ENCODE data around the gene SLC22A31. TPM values are rescaled to one million over a fixed set of nuclear protein-coding genes. Genes with fewer than 3 reads are reported as not detected.
A peak's percentile ranks its signal among the peaks of the same experiment; 100 is the strongest.
"Not testable (repeated sequence)": the region's sequence is repeated elsewhere in the genome, so short reads cannot be mapped to it uniquely, and the experiment has no call there.

SLC22A31 gene
- total RNA-seq, 1 experiment from 2014 or later = not detected

DNA sequence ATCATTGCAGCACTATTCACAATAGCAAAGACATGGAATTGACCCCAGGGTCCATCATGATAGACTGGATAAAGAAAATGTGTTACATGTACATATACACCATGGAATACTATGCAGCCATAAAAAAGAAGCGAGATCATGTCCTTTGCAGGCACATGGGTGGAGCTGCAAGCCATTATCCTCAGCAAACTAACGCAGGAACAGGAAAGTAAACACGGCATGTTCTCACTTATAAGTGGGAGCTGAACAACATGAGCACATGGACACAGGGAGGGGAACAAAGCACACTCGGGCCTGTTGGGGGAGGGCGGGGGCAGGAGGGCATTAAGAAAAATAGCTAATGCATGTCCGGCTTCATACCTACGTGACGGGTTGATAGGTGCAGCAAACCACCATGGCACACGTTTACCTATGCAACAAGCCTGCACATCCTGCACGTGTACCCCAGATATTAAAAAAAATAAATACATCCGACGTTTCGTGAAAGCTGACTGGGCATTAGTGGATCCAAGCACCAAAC is 46.1 kb upstream of the SLC22A31 start:
- no TSS peak for BruUV-seq (replicated peaks)
- TF ChIP-seq, protein P1, sequence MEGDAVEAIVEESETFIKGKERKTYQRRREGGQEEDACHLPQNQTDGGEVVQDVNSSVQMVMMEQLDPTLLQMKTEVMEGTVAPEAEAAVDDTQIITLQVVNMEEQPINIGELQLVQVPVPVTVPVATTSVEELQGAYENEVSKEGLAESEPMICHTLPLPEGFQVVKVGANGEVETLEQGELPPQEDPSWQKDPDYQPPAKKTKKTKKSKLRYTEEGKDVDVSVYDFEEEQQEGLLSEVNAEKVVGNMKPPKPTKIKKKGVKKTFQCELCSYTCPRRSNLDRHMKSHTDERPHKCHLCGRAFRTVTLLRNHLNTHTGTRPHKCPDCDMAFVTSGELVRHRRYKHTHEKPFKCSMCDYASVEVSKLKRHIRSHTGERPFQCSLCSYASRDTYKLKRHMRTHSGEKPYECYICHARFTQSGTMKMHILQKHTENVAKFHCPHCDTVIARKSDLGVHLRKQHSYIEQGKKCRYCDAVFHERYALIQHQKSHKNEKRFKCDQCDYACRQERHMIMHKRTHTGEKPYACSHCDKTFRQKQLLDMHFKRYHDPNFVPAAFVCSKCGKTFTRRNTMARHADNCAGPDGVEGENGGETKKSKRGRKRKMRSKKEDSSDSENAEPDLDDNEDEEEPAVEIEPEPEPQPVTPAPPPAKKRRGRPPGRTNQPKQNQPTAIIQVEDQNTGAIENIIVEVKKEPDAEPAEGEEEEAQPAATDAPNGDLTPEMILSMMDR (IDR thresholded peaks at IDR 0.05; ENCODE audit: unreplicated experiment) = no peak
- peaks cover 11% of the 10 kb centered on the region for H3K9me3 Mint-ChIP-seq (ENCODE audit: unreplicated experiment)
- no peak for DNase-seq (ENCODE audit: unreplicated experiment)
- CTCF ChIA-PET = interaction anchor here (0.6 to 0.8 kb wide), 2 partner anchors 42 to 133 kb away, joined by 3 read pairs; no protein-coding TSS in a partner anchor
- POLR2A ChIA-PET = interaction anchor here (0.5 to 1.6 kb wide), 3 partner anchors 21 to 627 kb away, joined by 4 to 6 read pairs (median 6); partner anchors contain the start of genes TCF25 and ZNF778
- intact Hi-C loops (cut with micrococcal nuclease) = no loop called here
- H3K4me1 Mint-ChIP-seq (ENCODE audit: insufficient read depth, unreplicated experiment) = no peaks in the 10 kb centered on the region
- H3K4me3 Mint-ChIP-seq (ENCODE audit: unreplicated experiment) = peak overlapping the region; percentile 40
- no peak overlapping the region for H3K27ac Mint-ChIP-seq (ENCODE audit: low read depth, unreplicated experiment)
- H3K27me3 Mint-ChIP-seq (ENCODE audit: insufficient read depth, unreplicated experiment) = no peaks in the 10 kb centered on the region
- peaks cover 11% of the 10 kb centered on the region for H3K36me3 Mint-ChIP-seq (ENCODE audit: insufficient read depth, unreplicated experiment)

- H3K4me3 Mint-ChIP-seq (ENCODE audit: unreplicated experiment) = no peak overlapping the region
- peaks cover 2% of the 10 kb centered on the region for H3K9me3 Mint-ChIP-seq (ENCODE audit: unreplicated experiment)
- intact Hi-C loops (cut with micrococcal nuclease) = no loop called here
- ChIA-PET CTCF (no interaction called here), POLR2A (no interaction called here)
- H3K27ac Mint-ChIP-seq (ENCODE audit: low read depth, unreplicated experiment) = no peak overlapping the region
- H3K27me3 Mint-ChIP-seq (ENCODE audit: insufficient read depth, unreplicated experiment) = no peaks in the 10 kb centered on the region
- TF ChIP-seq, protein P1 (IDR thresholded peaks at IDR 0.05; ENCODE audit: unreplicated experiment) = no peak
- no peaks in the 10 kb centered on the region for H3K4me1 Mint-ChIP-seq (ENCODE audit: insufficient read depth, unreplicated experiment)
- BruUV-seq (replicated peaks) = no TSS peak
- no peak for DNase-seq (ENCODE audit: unreplicated experiment)
- peaks cover 13% of the 10 kb centered on the region for H3K36me3 Mint-ChIP-seq (ENCODE audit: insufficient read depth, unreplicated experiment)
Measured at GRCh38 chr16:89244754-89245153, 44.4 kb upstream of the SLC22A31 start.

DNA sequence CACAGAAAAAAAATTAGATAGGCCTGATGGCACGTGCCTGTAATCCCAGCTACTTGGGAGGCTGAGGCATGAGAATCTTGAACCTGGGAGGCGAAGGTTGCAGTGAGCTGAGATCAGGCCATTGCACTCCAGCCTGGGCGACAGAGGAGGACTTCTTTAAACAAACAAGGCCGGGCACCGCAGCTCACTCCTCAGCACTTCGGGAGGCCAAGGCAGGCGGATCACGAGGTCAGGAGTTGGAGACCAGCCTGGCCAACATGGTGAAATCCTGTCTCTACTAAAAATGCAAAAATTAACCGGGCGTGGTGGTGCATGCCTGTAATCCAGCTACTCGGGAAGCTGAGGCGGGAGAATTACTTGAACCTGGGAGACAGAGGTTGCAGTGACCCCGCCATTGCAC is 43.9 kb upstream of the SLC22A31 start:
- H3K9me3 Mint-ChIP-seq (ENCODE audit: unreplicated experiment); CTCF ChIA-PET; POLR2A ChIA-PET; H3K27me3 Mint-ChIP-seq (ENCODE audit: insufficient read depth, unreplicated experiment); H3K4me3 Mint-ChIP-seq (ENCODE audit: unreplicated experiment); DNase-seq (ENCODE audit: unreplicated experiment); BruUV-seq (replicated peaks); intact Hi-C loops (cut with micrococcal nuclease); H3K27ac Mint-ChIP-seq (ENCODE audit: low read depth, unreplicated experiment); H3K4me1 Mint-ChIP-seq (ENCODE audit: insufficient read depth, unreplicated experiment): not testable (repeated sequence)
- peaks cover 11% of the 10 kb centered on the region for H3K36me3 Mint-ChIP-seq (ENCODE audit: insufficient read depth, unreplicated experiment)

- CTCF ChIA-PET = interaction anchor here (0.7 kb wide), 1 partner anchor 14 kb away, joined by 3 read pairs; no protein-coding TSS in a partner anchor
- H3K4me1 Mint-ChIP-seq (ENCODE audit: insufficient read depth, unreplicated experiment) = no peaks in the 10 kb centered on the region
- H3K36me3 Mint-ChIP-seq (ENCODE audit: insufficient read depth, unreplicated experiment) = peaks cover 11% of the 10 kb centered on the region
- no peaks in the 10 kb centered on the region for H3K9me3 Mint-ChIP-seq (ENCODE audit: unreplicated experiment)
- H3K4me3 Mint-ChIP-seq (ENCODE audit: unreplicated experiment) = no peak overlapping the region
- POLR2A ChIA-PET = no interaction called here
- TF ChIP-seq, protein P1 (IDR thresholded peaks at IDR 0.05; ENCODE audit: unreplicated experiment) = no peak
- H3K27me3 Mint-ChIP-seq (ENCODE audit: insufficient read depth, unreplicated experiment) = no peaks in the 10 kb centered on the region
- no TSS peak for BruUV-seq (replicated peaks)
- DNase-seq (ENCODE audit: unreplicated experiment) = no peak
- intact Hi-C loops (cut with micrococcal nuclease) = no loop called here
- no peak overlapping the region for H3K27ac Mint-ChIP-seq (ENCODE audit: low read depth, unreplicated experiment)
Measured at GRCh38 chr16:89243664-89244063, 43.3 kb upstream of the SLC22A31 start.
